HPDE6-E6E7 (cell line): Measurements from ENCODE around the gene HACD1.
A peak's percentile ranks its signal among the peaks of the same experiment; 100 is the strongest.

ENCODE experiments used
- DNase-seq: peaks from one replicate; pipeline ENCODE4 v3.0.0; 2011; ENCODE audit warnings: missing footprints; ENCODE audit errors: extremely low spot score

HACD1 gene, protein sequence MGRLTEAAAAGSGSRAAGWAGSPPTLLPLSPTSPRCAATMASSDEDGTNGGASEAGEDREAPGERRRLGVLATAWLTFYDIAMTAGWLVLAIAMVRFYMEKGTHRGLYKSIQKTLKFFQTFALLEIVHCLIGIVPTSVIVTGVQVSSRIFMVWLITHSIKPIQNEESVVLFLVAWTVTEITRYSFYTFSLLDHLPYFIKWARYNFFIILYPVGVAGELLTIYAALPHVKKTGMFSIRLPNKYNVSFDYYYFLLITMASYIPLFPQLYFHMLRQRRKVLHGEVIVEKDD

DNA sequence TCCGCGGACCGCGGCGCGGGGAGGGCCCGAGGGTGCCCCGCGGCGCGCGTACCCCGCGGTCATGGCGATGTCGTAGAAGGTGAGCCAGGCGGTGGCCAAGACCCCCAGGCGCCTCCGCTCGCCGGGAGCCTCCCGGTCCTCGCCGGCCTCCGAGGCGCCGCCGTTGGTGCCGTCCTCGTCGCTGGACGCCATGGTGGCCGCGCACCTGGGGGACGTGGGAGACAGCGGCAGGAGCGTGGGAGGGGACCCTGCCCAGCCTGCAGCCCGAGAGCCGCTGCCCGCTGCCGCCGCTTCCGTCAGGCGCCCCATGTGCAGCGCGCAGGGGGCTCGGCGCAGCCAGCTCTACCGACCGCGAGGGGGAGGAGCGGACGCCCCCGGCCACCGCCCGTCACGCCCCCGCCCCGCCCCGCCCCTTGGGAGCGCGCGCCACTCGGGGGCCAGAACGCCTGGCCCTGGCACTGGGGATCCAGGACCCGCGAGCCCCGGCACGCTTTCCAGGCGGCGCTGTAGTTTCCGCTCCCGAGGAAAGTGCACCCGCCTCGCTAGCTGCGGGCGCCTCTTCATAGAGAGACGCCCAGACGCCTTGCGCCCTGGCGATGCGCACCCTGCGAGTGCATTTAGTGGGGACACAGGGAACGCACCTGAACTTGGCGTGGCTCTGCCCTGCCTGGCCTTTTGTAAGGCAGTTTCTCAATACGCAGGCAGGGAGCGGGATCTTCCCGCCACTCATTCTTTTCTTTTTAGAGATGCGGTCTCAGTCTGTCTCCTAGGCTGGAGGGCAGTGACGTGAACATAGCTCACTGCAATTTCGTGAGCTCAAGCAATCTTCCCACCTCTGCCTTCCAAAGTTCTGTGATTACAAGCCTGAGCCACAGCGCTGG lies at the start of gene HACD1:
Gene HACD1, minus strand, starts transcription at position 344 of the 881 bp plus-strand sequence. Its CDS starts 35 bp downstream, at position 309.
- DNase-seq, result no peak

DNA sequence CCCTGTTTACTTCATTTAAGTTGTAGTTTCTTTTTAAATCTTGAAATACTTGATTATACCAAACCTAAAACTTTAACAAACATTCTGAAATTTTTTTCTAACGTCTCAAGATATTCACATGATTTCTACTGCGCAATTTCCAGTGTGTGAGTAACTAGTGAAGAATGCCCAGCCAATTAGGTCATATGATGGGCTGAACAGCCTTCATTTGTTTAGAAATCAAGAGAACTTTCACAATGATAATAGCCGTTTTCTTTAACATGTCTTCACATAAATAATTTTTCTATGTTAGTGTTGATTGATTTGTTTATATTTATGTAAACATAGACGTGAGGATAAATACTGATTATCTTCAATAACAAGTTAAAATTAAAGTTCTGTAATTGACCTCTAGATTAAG lies 48.6 kb upstream of the HACD1 start:
- no peak for DNase-seq

DNA sequence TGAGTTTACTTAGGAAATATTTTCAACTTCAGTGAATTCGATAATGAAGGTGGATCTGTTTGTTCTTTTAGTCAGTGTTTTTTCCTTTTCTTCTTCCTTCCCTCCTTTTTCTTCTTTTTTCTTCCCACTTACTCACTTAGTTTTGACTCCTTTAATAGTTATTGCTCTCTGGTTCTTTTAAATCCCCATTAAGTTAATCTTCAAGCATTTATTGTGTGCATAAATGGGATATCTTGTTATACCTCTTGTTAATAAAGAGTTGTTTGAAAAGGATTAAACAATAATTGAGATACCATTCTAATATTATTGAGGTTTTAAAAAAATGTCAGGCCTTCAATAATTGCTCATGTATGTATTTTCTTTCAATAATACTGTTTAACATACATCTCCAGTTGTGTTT lies 46.3 kb upstream of the HACD1 start:
- DNase-seq, result no peak

DNA sequence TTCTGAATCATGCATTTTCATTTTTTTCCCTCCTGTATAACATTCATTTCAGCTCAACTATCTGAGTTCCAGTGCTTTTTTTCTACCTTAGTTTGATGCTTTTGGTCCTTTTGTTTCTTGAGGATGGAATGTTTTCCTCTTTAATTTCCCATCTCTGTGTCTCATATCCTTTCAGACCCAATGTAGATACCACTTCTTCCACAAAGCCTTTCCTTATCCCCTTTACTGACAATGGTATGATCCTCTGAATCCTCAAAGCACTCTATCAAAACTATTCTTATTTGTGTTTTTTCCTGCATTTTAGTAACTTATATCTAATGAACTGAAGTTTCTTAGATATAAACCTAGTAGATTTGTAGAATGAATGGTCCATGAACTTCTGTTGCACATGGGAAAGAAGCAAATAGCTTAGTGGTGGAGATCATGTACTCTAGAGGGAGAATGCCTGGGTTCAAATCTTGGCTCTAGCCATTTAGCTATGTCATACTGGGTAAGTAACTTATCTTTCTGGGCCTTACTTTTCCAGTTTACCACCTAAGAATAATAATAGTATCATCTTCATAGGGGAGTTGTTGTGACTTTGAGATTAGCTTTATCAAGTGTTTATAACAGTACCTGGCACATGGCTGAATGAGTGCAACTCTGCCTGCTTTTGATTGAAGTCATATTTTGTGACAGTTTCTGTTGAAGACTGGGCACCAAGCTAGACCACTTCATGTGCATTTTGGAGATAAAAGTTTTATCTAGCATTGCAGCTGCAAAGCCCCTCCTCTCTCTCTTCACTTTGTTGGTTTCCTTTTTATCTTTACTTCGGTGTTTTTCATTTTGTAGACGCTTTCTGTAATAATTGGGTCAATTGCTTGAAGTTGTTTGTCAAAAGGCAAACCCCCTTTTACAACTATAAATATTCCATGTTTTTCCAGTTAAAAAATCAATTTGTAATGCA lies 45.3 kb upstream of the HACD1 start:
- no peak for DNase-seq

DNA sequence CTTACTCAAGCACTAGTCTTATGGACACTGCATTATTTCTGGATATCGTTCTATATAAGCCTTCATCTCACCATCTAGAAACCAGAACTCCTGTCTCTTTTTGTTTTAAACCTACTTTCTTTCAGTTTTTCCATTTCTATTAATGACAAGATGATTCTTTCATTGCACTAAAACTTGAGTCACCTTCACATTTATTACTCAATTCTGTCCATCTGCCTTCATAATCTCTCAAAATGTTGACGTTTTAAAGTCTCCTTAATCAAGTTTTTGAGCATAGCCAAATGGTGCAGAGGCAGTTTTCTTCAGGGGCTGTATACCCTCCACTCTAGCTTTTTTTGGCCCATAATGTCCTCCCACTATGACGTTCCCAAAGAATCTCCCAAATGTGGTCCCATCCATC lies 44.3 kb upstream of the HACD1 start:
- DNase-seq, result no peak

DNA sequence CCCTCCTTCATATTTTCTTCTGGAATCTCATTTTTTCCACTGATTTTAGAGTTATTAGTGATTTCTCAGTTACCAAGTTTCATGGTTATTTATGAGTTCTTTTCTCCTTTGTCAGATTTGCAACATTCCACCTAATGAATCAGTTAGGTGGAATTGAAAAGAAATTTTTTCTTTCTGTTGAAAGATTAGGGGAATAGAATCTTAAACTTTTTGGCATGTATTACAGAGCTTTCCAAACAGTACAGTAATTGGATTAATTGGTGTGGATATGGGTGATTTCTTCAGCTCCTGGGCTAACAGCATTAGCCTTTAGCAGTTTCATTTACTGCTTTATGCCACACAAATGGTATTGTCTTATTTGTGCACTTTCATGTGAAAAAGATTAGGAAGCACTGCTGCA lies 43.7 kb upstream of the HACD1 start:
- no peak for DNase-seq

DNA sequence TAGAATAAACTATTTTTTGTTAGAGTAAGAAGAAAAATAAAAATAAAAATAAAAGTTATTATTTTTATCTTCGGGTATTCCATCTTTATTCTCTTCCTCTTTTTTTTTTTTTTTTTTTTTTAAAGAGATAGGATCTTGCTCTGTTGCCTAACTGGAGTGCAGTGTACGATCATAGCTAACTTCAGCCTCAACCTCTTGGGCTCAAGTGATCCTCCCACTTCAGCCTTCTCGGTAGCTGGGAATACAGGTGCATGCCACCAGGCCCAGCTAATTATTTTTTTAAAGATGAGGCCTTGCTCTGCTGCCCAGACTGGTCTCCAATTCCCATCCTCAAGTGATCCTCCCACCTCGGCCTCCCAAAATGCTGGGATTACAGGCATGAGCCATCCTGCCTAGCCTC lies 42.2 kb upstream of the HACD1 start:
- no peak for DNase-seq

DNA sequence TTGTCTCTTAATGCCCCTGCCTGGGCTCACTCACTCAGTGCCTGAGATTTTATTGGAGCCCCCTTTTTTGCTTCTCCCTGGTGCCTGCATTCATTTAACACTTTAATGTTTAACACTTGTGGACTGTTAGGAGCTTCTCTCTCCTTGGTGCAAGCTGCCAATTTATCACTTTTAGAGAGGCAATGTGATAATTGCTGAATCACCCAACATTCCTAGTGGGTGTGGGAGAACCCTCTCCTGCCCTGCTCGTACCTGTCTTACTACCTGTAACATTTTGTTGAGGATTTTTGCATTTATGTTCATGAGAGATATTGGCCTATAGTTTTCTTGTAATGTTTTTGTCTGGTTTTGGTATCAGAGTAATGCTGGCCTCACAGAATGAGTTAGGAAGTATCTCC lies 39.9 kb upstream of the HACD1 start:
- no peak for DNase-seq

DNA sequence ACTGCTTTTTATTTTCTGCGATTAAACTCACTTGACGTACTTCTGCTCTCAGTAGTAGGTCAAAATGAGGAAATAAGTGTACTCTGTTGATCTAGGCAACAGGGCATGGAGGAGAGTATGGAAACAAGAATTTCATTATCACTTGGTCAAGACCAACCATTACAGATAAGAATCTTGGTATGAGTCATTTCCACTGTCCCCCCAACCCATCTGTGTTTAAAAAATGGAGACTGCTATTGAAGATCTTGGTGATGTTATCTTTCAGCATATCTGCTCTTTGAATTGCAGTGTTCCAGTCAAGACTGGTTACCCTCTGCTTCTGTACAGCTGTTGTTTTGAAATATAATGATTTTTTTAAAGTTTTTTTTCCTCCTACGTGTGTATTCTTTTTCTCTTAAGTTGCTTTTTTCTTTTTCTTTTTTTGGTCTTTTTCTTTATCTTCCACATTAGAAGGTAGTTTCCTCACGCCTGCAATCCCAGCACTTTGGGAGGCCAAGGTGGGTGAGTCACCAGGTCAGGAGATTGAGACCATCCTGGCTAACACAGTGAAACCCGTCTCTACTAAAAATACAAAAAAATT lies 38.5 kb upstream of the HACD1 start:
- DNase-seq, result no peak

DNA sequence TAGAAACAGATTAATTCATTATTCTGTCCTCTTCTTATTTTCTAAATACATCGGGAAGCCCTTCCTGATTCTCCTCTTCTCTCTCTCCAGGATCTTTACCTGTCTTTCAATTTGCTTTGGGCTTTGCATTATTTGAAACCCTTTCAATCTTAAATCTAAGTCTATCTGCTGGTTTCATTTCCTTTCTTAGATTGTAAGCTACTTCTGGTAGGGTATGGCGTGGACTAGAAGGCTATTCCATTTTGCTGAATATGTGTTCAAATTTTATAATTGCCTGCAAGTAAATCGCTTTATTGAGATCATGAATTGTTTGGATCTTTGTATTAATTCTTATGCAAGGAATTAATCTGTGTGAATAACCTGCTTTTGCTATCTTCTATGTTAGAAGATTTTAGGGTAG lies 37.8 kb upstream of the HACD1 start:
- DNase-seq, result no peak

DNA sequence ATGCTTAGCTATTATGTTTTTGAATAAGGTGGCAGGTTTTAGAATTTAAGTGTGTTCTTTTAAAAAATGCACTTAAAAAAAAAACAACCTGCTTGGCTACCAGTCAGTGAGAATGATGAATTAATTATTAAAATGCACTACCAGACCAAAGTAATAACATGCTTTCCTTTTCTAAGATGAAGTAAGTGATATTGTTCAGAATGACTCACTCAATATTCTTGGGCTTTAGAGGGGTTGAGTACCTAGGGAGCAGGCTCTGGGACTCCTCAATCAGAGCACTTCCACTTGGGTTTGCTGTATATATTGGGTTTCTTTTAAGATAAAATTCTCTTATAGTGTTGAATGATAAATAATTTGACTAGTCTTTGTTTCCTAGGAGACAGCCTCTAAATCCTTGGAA lies 35.4 kb upstream of the HACD1 start:
- no peak for DNase-seq

DNA sequence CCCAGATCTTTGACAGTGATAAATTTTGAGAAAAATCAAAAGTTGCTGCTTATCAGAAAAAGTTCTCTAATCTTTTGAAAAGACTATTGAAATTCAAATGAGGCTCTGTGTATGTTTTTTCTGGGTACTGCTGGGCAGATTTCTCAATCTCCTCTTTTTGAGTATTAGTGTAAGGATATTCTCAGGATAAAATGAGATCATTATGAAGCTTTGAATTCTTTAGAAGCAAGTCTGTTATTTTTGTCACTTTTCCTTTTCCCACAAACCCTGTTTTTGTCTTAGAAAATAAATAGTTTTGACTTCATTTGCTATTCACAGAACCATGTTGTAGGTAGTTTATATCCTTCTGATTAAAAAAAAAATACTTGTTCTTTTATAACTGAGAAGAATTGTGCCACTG lies 34.7 kb upstream of the HACD1 start:
- no peak for DNase-seq

DNA sequence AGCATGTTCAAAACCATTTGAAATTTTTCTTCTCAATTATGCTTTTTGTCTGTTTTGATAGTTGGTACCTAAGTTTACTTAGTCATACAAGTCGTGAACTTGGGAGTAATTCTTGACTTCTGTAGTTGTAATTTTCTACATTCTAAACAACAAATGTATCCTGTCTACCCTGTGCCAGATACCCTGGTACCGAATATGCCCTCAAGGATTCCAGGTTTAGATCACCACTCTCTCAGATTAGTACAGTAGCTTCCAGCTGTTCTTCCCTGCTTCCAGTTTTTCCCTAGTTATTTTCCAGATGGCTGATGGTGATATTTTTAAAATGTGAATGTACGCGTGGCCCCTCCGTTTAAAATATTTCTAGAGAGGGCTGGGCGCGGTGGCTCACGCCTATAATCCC lies 33.2 kb upstream of the HACD1 start:
- DNase-seq, result no peak

DNA sequence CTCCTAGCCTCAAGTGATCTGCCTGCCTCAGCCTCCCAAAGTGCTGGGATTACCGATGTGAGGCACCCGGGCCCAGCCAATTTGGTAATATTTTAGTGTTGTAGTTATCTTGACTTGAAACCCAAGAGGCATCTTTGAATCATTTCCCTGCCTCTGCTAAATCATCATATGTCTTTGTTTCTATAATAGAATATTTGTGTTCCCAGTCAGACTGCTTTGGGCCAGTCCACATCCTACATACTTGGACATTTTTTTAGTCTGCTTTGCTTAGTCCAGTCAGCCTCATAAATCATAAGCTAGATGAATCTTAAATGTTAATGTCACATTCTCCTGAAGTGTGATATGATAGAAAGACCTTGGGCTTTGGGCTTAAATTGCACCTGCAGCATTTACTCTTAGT lies 32.7 kb upstream of the HACD1 start:
- DNase-seq, result no peak

DNA sequence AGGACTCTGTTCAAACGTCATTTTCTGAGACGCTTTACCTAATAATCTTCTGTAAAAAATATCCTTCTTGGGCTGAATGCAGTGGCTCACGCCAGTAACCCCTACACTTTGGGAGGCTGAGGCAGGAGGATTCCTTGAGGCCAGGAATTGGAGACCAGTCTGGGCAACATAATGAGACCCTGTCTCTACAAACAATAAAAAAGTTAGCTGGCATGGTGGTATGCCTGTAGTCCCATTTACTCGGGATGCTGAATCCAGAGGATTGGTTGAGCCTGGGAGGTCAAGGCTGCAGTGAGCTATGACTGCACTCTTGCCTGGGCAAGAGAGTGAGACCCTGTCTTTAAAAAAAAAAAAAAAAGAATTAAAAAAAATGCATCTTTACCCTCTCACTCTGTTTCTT lies 31.9 kb upstream of the HACD1 start:
- DNase-seq, result no peak

DNA sequence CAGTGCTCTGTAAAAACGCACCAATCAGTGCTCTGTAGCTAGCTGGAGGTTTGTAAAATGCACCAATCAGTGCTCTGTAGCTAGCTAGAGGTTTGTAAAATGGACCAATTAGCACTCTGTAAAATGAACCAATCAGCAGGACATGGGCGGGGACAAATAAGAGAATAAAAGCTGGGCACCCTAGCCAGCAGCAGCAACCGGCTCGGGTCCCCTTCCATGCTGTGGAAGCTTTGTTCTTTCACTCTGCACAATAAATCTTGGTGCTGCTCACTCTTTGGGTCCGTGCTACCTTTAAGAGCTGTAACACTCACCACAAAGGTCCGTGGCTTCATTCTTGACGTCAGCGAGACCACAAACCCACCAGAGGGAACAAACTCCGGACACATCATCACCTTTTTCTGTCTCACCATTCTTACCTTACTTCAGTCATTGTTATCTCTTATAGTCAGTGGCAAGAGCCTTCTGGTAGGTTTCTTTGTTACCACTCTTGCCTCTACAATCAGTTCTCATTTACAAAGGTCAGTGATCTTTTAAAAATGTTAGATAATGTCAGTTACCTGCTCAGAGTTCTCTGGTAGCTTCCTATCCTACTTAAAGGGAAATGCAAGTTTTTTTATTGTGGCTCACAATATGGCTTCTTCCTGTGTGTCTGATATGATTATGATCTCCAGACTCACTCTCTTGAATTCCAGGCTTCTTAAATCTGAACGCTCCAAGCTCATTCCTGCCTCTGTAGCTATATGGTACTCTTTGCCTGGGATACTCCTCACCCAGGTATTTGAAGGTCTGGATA lies 31.3 kb upstream of the HACD1 start:
- no peak for DNase-seq

DNA sequence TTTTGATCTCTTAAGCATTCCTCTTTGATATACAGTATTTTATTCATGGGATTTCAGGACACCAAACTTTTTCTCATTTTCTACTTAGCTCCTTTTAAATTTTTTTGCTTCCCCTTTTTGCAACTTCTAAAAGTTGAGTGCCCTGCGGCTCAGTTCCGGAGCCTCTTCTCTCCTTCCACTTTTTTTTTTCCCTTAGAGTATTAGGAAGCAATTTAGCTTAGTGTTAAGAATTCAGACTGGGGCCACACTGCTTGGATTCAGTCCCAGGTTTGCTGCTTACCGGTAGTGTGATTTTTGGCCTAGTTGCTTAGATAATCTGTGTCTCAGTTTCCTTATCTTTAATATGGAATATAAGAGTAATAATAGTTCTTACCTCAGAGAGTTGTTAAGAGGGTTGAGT lies 30.2 kb upstream of the HACD1 start:
- DNase-seq, result no peak

DNA sequence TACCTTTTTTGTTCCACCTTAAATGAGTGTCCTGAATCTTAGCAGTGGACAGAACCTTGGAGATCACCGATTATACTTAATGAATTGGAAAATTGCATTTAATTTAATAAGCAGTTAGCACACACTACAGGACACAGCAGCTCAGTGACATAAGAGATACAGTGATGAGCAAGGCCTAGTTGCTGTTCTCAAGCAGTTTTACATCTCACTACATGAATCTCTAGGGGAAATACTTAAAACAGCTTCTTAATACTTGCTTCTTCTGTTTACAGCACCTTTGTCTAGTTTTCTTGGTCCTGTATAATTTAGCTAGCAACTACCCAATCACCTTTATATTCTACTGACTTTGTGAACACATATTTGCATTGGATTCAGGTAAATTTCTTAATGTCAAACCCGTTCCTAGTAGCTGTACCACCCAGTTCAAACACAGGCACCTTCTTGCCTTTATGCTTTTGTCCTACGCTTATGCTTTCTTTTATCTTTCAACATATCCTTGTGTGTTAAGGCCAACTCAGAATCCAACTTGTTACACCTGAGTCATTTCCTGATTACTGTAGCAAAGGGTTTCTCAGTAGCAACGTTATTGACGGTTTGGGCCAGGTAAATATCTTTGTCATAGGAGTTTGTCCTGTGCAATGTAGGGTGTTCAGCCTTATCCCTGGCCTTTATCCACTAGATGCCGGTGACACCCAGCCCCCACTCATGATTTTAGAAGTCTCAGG lies 28.6 kb upstream of the HACD1 start:
- peak; percentile 2 for DNase-seq

DNA sequence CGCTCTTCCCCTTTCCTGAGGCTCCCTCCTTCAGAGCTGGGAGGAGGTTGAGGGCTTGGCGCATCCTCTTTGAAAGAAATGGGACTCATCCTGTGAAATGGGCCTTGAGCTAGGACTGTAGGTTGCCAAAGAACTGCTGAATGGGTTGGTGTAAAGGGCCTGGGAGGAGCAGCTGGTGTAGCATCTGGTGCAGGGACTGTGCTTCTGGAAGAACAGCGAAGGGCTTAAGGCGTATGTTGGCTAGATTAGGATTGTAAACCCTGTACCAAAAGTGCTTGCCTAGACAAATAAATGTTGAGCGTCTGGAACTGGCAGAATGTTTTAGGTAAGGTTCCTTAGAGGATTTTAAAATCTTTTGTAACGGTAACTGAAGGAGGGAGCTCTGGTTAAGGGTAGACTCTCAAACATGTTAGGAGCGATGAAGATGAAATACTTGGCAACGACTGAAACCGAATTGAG lies 27.3 kb upstream of the HACD1 start:
- no peak for DNase-seq
